OCI-LY1 (cell line): ENCODE results near the gene PTPRN2.
"Not testable (repeated sequence)": the region's sequence is repeated elsewhere in the genome, so short reads cannot be mapped to it uniquely, and the experiment has no call there.

Experiments used
- H2AFZ ChIP-seq: fragments of 200-600 bp; sonication (generic), shearing (Covaris generic); 2 replicates; pipeline ENCODE4 v1.6.0; 2014; ENCODE audit warnings: antibody characterized with exemption, mild to moderate bottlenecking, low read length
- H3F3A ChIP-seq: fragments of 200-600 bp; sonication (generic), shearing (Covaris generic); 2 replicates; pipeline ENCODE4 v1.6.0; 2014; ENCODE audit warnings: mild to moderate bottlenecking, antibody characterized with exemption, low read length, moderate library complexity; ENCODE audit not compliant: insufficient read depth
- H3K27ac ChIP-seq: fragments of 200-600 bp; sonication (generic); 2 replicates; pipeline ENCODE4 v1.5.1; 2014; ENCODE audit warnings: low read length, mixed run types, mild to moderate bottlenecking, low read depth; ENCODE audit not compliant: poor library complexity, severe bottlenecking
- H3K27me3 ChIP-seq: fragments of 200-600 bp; sonication (generic); 2 replicates; pipeline ENCODE4 v1.6.0; 2014; ENCODE audit warnings: antibody characterized with exemption, mild to moderate bottlenecking, low read length, moderate library complexity; ENCODE audit not compliant: insufficient read depth
- H3K36me3 ChIP-seq: fragments of 200-600 bp; sonication (generic); 2 replicates; pipeline ENCODE4 v1.6.1; 2014; ENCODE audit warnings: mild to moderate bottlenecking, antibody characterized with exemption, low read length, moderate library complexity, mixed read lengths; ENCODE audit not compliant: insufficient read depth
- H3K4me1 ChIP-seq: fragments of 200-600 bp; sonication (generic); 2 replicates; pipeline ENCODE4 v1.5.1; 2014; ENCODE audit warnings: mild to moderate bottlenecking, low read length, moderate library complexity; ENCODE audit not compliant: insufficient read depth, severe bottlenecking
- H3K4me2 ChIP-seq: fragments of 200-600 bp; sonication (generic), shearing (Covaris generic); 2 replicates; pipeline ENCODE4 v1.6.1; 2014; ENCODE audit warnings: low read length
- H3K4me3 ChIP-seq: fragments of 200-600 bp; sonication (generic); 2 replicates; pipeline ENCODE4 v1.5.1; 2014; ENCODE audit warnings: low read length, low read depth, mild to moderate bottlenecking, mixed read lengths; ENCODE audit not compliant: poor library complexity, severe bottlenecking
- H3K79me2 ChIP-seq: fragments of 200-600 bp; shearing (Covaris generic); 2 replicates; pipeline ENCODE4 v1.6.1; 2016; ENCODE audit warnings: mixed run types, low read length, mixed read lengths; ENCODE audit not compliant: insufficient read depth
- H3K9ac ChIP-seq: fragments of 200-600 bp; sonication (generic), shearing (Covaris generic); 2 replicates; pipeline ENCODE4 v1.6.1; 2014; ENCODE audit warnings: mild to moderate bottlenecking, low read length, mixed read lengths
- H3K9me2 ChIP-seq: fragments of 200-600 bp; sonication (generic), shearing (Covaris generic); 2 replicates; pipeline ENCODE4 v1.6.1; 2014; ENCODE audit warnings: low read depth, mild to moderate bottlenecking, low read length, mixed read lengths
- H3K9me3 ChIP-seq: fragments of 200-600 bp; shearing (Covaris generic); 2 replicates; pipeline ENCODE4 v1.6.1; 2014; ENCODE audit warnings: low read length, mixed read lengths
- H4K20me1 ChIP-seq: fragments of 200-600 bp; sonication (generic), shearing (Covaris generic); 2 replicates; pipeline ENCODE4 v1.6.0; 2016; ENCODE audit warnings: mild to moderate bottlenecking, low read length; ENCODE audit not compliant: insufficient read depth
- EZH2 ChIP-seq: fragments of 200-600 bp; sonication (generic), shearing (Covaris generic); IDR thresholded peaks from 2 replicates; pipeline ENCODE4 v1.8.0; 2017; ENCODE audit warnings: borderline replicate concordance, mixed run types, mild to moderate bottlenecking, antibody characterized with exemption, low read length, moderate library complexity, mixed read lengths
- TF ChIP-seq, protein P1 (sequence below): fragments of 200-600 bp; sonication (generic), shearing (Covaris generic); IDR thresholded peaks from 2 replicates; pipeline ENCODE4 v1.5.1; 2017; ENCODE audit warnings: mild to moderate bottlenecking, antibody characterized with exemption, low read length, moderate library complexity, mixed read lengths

The PTPRN2 gene

DNA sequence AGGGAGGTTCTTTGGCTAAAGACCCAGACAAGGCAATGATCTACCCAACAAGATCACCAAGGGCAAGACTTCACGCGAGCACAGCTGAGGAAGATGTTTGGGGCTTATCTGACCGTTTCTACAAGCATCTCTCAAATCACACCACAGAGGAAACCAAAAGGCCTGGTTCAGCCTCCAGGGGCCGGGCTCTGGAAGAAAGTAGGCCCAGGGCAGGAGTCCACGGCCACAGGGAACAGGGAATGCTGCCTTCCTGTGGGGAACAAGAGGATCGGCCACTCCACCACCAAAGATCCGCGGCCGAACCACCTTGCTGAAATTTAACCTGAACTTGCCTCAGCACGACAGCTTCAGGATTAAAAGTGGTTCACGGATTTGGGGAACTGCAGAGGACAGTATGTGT is 332.5 kb downstream of the PTPRN2 start:
- no peaks in the 10 kb centered on the region for H3K27me3 ChIP-seq
- H3K27ac ChIP-seq = no peak overlapping the region
- H2AFZ ChIP-seq = no peak overlapping the region
- no peaks in the 10 kb centered on the region for H3K9me3 ChIP-seq
- no peak for TF ChIP-seq EZH2
- TF ChIP-seq, protein P1, sequence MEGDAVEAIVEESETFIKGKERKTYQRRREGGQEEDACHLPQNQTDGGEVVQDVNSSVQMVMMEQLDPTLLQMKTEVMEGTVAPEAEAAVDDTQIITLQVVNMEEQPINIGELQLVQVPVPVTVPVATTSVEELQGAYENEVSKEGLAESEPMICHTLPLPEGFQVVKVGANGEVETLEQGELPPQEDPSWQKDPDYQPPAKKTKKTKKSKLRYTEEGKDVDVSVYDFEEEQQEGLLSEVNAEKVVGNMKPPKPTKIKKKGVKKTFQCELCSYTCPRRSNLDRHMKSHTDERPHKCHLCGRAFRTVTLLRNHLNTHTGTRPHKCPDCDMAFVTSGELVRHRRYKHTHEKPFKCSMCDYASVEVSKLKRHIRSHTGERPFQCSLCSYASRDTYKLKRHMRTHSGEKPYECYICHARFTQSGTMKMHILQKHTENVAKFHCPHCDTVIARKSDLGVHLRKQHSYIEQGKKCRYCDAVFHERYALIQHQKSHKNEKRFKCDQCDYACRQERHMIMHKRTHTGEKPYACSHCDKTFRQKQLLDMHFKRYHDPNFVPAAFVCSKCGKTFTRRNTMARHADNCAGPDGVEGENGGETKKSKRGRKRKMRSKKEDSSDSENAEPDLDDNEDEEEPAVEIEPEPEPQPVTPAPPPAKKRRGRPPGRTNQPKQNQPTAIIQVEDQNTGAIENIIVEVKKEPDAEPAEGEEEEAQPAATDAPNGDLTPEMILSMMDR = no peak
- no peaks in the 10 kb centered on the region for H3F3A ChIP-seq
- H3K4me3 ChIP-seq = no peak overlapping the region
- no peak overlapping the region for H3K9ac ChIP-seq
- H3K36me3 ChIP-seq = no peaks in the 10 kb centered on the region
- no peaks in the 10 kb centered on the region for H3K79me2 ChIP-seq
- H3K4me2 ChIP-seq = no peak overlapping the region
- H3K9me2 ChIP-seq = no peaks in the 10 kb centered on the region
- no peaks in the 10 kb centered on the region for H4K20me1 ChIP-seq
- H3K4me1 ChIP-seq = no peaks in the 10 kb centered on the region

DNA sequence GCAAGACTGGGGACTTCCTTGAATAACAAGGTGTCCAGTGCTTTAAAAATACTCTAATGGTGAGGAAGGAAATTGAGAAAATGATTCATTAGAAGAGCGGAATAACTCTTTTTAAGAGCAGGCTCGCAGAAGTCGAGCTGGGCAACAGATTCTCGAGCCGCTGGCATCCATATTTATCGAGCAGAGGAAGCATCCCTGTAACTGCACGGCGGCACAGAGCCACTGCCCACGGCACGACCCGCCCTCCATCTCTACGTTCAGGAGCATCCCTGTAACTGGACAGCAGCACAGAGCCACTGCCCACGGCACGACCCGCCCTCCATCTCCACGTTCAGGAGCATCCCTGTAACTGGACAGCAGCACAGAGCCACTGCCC is 334.0 kb downstream of the PTPRN2 start:
- H3K79me2 ChIP-seq, H3F3A ChIP-seq, H2AFZ ChIP-seq, H3K9me3 ChIP-seq, H3K4me3 ChIP-seq, H4K20me1 ChIP-seq, H3K27ac ChIP-seq, H3K9me2 ChIP-seq, H3K4me1 ChIP-seq, H3K27me3 ChIP-seq, H3K9ac ChIP-seq, H3K4me2 ChIP-seq, H3K36me3 ChIP-seq: not testable (repeated sequence)

DNA sequence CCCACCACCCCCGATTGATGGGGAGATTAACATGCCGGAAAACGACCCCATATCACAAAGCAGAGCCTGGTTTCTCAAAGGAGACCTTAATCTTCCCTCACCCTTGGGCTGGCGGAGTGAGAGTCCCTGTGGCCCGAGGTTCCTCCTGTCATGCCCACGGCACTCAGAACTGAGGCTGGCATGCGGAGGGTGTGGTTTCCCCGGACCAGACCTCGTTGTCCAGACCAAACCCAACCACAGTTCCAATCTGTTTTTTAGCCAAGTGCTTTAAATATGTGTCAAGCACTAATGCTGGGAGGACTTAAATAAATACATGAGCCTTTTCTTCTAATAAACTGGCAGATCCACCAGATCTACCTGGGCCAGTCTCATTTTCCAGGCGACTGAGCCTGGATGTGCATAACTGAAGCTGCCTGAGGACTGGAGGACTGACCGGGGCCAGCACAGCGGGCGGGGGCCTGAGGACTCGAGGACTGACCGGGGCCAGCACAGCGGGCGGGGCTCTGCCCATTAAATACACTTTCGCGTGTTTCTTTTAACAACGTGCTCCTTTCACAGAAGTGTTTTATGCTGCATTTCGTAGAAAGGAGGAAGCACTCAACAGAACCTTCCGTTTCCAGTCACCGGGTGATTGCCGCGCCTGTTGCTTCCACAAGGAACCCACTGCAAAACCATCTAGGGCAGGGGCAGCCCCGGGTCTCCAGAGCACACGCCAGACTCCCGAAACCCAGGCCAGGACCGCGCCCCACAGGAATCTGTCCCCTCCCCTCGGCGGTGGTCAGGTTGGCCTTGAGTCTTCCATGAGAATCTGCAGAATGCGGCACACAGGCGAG is 334.6 kb downstream of the PTPRN2 start:
- Histone ChIP-seq H3K27me3 (no peaks in the 10 kb centered on the region), H3K9me3 (no peaks in the 10 kb centered on the region), H3K4me3 (no peak overlapping the region), H2AFZ (no peak overlapping the region), H3F3A (no peaks in the 10 kb centered on the region), H3K27ac (no peak overlapping the region), H3K36me3 (no peaks in the 10 kb centered on the region), H4K20me1 (no peaks in the 10 kb centered on the region), H3K4me1 (no peaks in the 10 kb centered on the region), H3K79me2 (no peaks in the 10 kb centered on the region), H3K9ac (no peak overlapping the region), H3K4me2 (no peak overlapping the region), H3K9me2 (no peaks in the 10 kb centered on the region)
- TF ChIP-seq EZH2 = no peak
- TF ChIP-seq, protein P1 = no peak
